ENCODE data around the gene TMC1. TPM values are rescaled to one million over a fixed set of nuclear protein-coding genes. Genes with fewer than 3 reads are reported as not detected.

The TMC1 gene
- total and polyA plus RNA-seq, 2 donors from 2014 or later: 0.25 to 1.2 TPM

GRCh38 chr9:72816666-72817065 is 295.3 kb downstream of the TMC1 start:
- Histone ChIP-seq H3K4me1 (ENCODE audit: control insufficient read depth in 2 of 3, insufficient read depth in 2 of 3, low read depth in 1 of 3, low read length in 3 of 3) (peaks cover 0 to 4% (median 0%) of the 10 kb centered on the region in 3 donors), H3K9me3 (ENCODE audit: control insufficient read depth in 2 of 3, insufficient read depth in 1 of 3, low read length in 3 of 3) (no peaks in the 10 kb centered on the region), H3K27me3 (ENCODE audit: control insufficient read depth, insufficient read depth, low read length) (no peaks in the 10 kb centered on the region), H3K9ac (ENCODE audit: low read length in 3 of 3) (no peak overlapping the region), H3K27ac (ENCODE audit: low read depth in 2 of 2, low read length in 2 of 2) (no peak overlapping the region), H3K4me3 (ENCODE audit: low read length in 3 of 3) (no peak overlapping the region), H3K36me3 (ENCODE audit: control insufficient read depth in 2 of 3, insufficient read depth in 3 of 3, low read length in 3 of 3) (no peaks in the 10 kb centered on the region)
- FAIRE-seq (no peak), DNase-seq (no peak)
- intact Hi-C loops (cut with DNase I): loop anchor here (10.0 kb wide), 1 partner anchor 532 kb away; no protein-coding TSS in a partner anchor
- TF ChIP-seq CTCF (IDR thresholded peaks at IDR 0.05; ENCODE audit: borderline replicate concordance, extremely low read depth, insufficient read depth): no peak

GRCh38 chr9:72817413-72817812 is 296.0 kb downstream of the TMC1 start:
- no peak for DNase-seq
- Histone ChIP-seq H3K4me3 (ENCODE audit: low read length in 3 of 3) (no peak overlapping the region), H3K4me1 (ENCODE audit: control insufficient read depth in 2 of 3, insufficient read depth in 2 of 3, low read depth in 1 of 3, low read length in 3 of 3) (peaks cover 0 to 4% (median 0%) of the 10 kb centered on the region in 3 donors), H3K27me3 (ENCODE audit: control insufficient read depth, insufficient read depth, low read length) (no peaks in the 10 kb centered on the region), H3K9ac (ENCODE audit: low read length in 3 of 3) (no peak overlapping the region), H3K36me3 (ENCODE audit: control insufficient read depth in 2 of 3, insufficient read depth in 3 of 3, low read length in 3 of 3) (no peaks in the 10 kb centered on the region), H3K9me3 (ENCODE audit: control insufficient read depth in 2 of 3, insufficient read depth in 1 of 3, low read length in 3 of 3) (no peaks in the 10 kb centered on the region), H3K27ac (ENCODE audit: low read depth in 2 of 2, low read length in 2 of 2) (no peak overlapping the region)
- no peak for TF ChIP-seq CTCF (IDR thresholded peaks at IDR 0.05; ENCODE audit: borderline replicate concordance, extremely low read depth, insufficient read depth)
- FAIRE-seq: no peak
- intact Hi-C loops (cut with DNase I): loop anchor here (10.0 kb wide), 1 partner anchor 533 kb away; no protein-coding TSS in a partner anchor

- H3K27me3 ChIP-seq (ENCODE audit: control insufficient read depth, insufficient read depth, low read length): no peaks in the 10 kb centered on the region
- DNase-seq: no peak
- no peaks in the 10 kb centered on the region for H3K9me3 ChIP-seq (ENCODE audit: control insufficient read depth in 2 of 3, insufficient read depth in 1 of 3, low read length in 3 of 3)
- no peak for FAIRE-seq
- no peaks in the 10 kb centered on the region for H3K36me3 ChIP-seq (ENCODE audit: control insufficient read depth in 2 of 3, insufficient read depth in 3 of 3, low read length in 3 of 3)
- TF ChIP-seq CTCF (IDR thresholded peaks at IDR 0.05; ENCODE audit: borderline replicate concordance, extremely low read depth, insufficient read depth): no peak
- H3K9ac ChIP-seq (ENCODE audit: low read length in 3 of 3): no peak overlapping the region
- H3K27ac ChIP-seq (ENCODE audit: low read depth in 2 of 2, low read length in 2 of 2): no peak overlapping the region
- intact Hi-C loops (cut with DNase I): loop anchor here (10.0 kb wide), 1 partner anchor 534 kb away; no protein-coding TSS in a partner anchor
- H3K4me3 ChIP-seq (ENCODE audit: low read length in 3 of 3): no peak overlapping the region
- peaks cover 0 to 4% (median 0%) of the 10 kb centered on the region in 3 donors for H3K4me1 ChIP-seq (ENCODE audit: control insufficient read depth in 2 of 3, insufficient read depth in 2 of 3, low read depth in 1 of 3, low read length in 3 of 3)
Observed at GRCh38 chr9:72818385-72818784, 297.0 kb downstream of the TMC1 start.

GRCh38 chr9:72823971-72824370 is 302.6 kb downstream of the TMC1 start:
- H3K9ac ChIP-seq (ENCODE audit: low read length in 3 of 3): no peak overlapping the region
- H3K27ac ChIP-seq (ENCODE audit: low read depth in 2 of 2, low read length in 2 of 2): no peak overlapping the region
- DNase-seq (no peak), FAIRE-seq (no peak)
- no peak for TF ChIP-seq CTCF (IDR thresholded peaks at IDR 0.05; ENCODE audit: borderline replicate concordance, extremely low read depth, insufficient read depth)
- peaks cover 0 to 11% (median 0%) of the 10 kb centered on the region in 3 donors for H3K4me1 ChIP-seq (ENCODE audit: control insufficient read depth in 2 of 3, insufficient read depth in 2 of 3, low read depth in 1 of 3, low read length in 3 of 3)
- H3K9me3 ChIP-seq (ENCODE audit: control insufficient read depth in 2 of 3, insufficient read depth in 1 of 3, low read length in 3 of 3): no peaks in the 10 kb centered on the region
- H3K4me3 ChIP-seq (ENCODE audit: low read length in 3 of 3): no peak overlapping the region
- intact Hi-C loops (cut with DNase I): no loop called here
- H3K27me3 ChIP-seq (ENCODE audit: control insufficient read depth, insufficient read depth, low read length): no peaks in the 10 kb centered on the region
- H3K36me3 ChIP-seq (ENCODE audit: control insufficient read depth in 2 of 3, insufficient read depth in 3 of 3, low read length in 3 of 3): no peaks in the 10 kb centered on the region
